C1 segment of cervical spinal cord (tissue), 14 donors: Measurements from ENCODE around the gene SYDE1.
A peak's percentile ranks its signal among the peaks of the same experiment; 100 is the strongest.

Experiments used
- DNase-seq, 14 donors: peaks; one replicate each; lab custom pipeline; 2025; lab: John Stamatoyannopoulos, UW

The SYDE1 gene

DNA sequence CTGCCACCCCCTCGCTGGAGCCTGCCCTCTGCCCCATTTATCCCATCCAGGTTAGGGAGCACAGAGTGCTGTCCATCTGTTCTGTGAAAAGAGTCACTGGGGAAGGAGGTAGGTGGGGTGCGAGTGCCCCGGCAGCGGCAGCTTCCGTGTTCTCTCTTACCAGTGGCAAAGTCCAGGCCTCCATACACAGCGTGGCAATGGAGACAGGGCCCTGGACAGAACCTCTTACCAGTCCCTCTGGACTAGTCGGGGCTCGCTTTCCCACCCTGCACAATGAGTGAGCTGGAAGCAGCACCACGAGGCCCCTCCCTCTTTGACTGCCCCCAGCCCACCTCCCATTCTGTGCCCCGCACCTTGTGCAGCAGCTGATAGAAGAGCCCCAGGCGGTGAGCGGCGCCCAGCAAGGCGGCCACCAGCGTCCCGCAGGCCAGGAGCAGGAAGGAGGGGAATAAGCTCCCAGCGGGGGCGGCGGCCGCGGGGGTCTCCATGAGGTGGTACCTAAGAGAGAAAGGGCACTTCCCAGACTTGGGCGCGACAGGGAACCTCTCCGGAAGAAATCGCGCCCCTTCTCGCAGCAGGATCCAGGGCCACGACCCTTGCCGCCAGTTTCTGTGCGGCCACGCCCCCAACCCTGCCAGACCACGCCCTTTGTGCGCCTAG lies 17.5 kb downstream of the SYDE1 start:
- peak in 6 of 14 donors; percentile 19 to 55 (median 50) for DNase-seq

GRCh38 chr19:15125232-15126067 lies 18.2 kb downstream of the SYDE1 start:
- DNase-seq = peak; percentile 71 to 97 (median 94)

- DNase-seq = no peak
Measured at GRCh38 chr19:15126131-15126910, 19.1 kb downstream of the SYDE1 start.

- no peak for DNase-seq
Measured at GRCh38 chr19:15128162-15128770, 21.1 kb downstream of the SYDE1 start.

DNA sequence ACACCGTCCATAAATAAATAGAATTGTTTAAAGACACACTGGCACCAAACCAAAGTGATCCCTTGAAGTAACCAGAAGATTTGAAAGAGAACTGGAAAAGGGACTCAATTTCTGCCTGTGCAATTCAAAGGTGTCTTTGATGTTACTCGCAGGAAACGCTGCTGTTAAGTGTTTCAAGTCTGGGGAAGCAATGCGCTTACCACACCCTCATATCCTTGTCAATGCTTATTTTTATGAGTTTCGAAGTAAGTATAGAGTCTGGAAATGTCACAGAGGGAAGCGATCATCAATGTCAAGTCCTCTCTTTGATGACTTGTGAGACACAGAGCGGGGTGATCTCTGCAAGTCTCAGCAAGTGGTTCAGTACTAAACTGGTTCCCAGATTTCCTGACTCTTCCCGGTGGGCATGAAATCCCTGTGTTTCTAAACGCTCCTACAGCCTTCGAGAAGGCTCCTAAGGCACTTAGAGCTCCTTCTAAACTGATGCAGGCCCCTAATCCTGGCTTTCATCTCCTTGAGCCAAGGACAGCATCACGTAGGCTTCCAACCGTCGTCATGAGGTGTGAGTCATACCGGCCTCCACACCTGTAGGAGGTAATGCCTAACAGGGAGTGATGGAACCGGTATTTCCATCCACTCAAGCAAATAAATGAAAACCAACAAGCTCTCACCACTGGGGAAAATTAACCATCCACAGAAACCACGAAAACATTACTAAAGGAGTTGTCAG lies 22.8 kb downstream of the SYDE1 start:
- no peak for DNase-seq

GRCh38 chr19:15136234-15136954 lies 29.2 kb downstream of the SYDE1 start:
- no peak for DNase-seq

DNA sequence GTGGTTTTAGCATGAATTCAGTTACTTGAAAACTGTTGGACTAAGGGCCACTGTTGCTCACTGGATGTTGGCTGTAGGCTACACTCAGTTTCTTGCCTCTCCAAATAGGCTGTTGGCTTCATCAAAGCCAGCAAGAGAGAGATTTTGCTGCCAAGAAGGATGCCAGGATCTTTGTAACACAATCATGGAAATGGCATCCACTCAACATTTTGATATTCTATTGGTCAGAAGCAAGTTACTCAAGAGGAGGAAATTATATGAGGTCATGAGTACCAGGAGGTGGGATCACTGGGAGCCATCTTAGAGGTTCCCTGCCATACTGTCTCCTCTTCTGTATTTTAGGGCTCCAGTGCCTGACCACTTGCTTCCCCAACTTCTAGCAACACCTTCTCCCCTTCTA lies 30.6 kb downstream of the SYDE1 start:
- DNase-seq = no peak

GRCh38 chr19:15138427-15138826 lies 31.2 kb downstream of the SYDE1 start:
- no peak for DNase-seq

DNA sequence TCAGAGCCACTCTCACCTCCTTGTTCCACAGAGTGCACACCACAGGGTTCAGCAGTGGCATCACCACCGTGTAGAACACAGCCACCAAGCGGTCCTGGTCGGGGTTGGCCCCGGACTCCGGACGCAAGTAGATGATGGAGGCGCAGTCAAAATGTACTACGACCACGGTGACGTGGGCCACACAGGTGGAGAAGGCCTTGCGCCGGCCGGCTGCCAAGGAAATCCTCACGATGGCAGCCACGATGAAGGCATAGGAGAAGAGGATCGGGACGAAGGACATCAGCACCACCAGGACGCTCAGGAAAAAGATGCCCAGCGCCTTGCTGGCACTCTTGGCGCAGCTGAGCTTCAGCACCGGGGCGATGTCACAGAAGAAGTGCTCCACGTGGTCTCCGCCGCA lies 33.9 kb downstream of the SYDE1 start:
- DNase-seq = no peak

- DNase-seq = no peak
Measured at GRCh38 chr19:15142313-15142712, 35.1 kb downstream of the SYDE1 start.

GRCh38 chr19:15144046-15144646 lies 36.9 kb downstream of the SYDE1 start:
- no peak for DNase-seq

GRCh38 chr19:15147090-15147489 lies 39.9 kb downstream of the SYDE1 start:
- no peak for DNase-seq

- no peak for DNase-seq
Measured at GRCh38 chr19:15149737-15150136, 42.5 kb downstream of the SYDE1 start.

- DNase-seq = no peak
Measured at GRCh38 chr19:15154002-15154612, 46.9 kb downstream of the SYDE1 start.

- DNase-seq = no peak
Measured at GRCh38 chr19:15155296-15155695, 48.1 kb downstream of the SYDE1 start.

DNA sequence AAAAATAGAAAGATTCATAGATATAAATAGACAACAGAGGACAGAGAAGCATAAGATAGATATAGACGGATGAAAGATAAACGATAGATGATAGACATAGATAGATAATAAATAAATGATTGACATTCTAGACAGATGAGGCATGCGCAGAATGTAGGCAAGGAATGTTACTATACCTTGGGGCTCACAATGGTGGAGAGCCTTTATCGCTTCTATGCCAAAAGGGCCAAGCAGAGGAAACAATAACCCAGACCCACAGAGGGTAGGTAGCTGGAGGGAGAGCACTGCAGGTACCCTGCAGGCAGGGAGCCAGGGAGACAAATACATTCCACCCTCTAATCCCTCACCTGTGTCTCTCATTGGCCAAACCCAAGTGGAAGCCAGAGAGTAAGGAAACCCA lies 49.2 kb downstream of the SYDE1 start:
- no peak for DNase-seq

DNA sequence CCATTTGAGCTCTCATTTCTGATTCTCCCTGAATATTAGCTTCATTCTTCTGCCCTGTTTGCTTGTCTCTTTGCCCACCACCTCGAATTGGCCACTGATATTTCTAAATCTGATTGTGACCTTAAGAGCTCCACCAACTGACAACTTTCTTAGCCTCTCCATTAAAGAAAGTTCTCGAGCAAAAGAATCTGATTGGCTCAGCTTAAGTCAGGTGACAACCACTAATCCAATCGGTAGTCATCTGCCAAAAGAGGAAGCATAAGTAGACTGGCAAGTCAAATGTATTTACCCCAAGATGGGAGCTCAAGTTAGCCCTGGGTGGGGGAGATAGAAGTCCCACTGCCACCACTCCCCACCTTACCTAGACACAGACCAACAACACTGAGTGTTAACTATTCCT lies 52.0 kb downstream of the SYDE1 start:
- no peak for DNase-seq

- no peak for DNase-seq
Measured at GRCh38 chr19:15161028-15161984, 54.1 kb downstream of the SYDE1 start.
